IMR-90 (cell line): Measurements from ENCODE around the gene ACKR4. TPM values are rescaled to one million over a fixed set of nuclear protein-coding genes. Genes with fewer than 3 reads are reported as not detected.

ENCODE experiments used
- ATAC-seq: fragments of 200-7000 bp; cut with Tn5 transposase; 2 replicates; pipeline ENCODE4 v1.9.1; 2020; ENCODE audit warnings: low read depth, mild to moderate bottlenecking, moderate library complexity
- BruUV-seq: library from RNA; stranded (reverse); fragments of 400-500 nt; replicated peaks from 2 replicates; lab custom pipeline; 2021; lab: Mats Ljungman, UMichigan
- CTCF ChIA-PET: fragments of 300-600 bp; formaldehyde crosslinking; extraction: SDS; loops from one replicate; lab custom pipeline; 2021; ENCODE audit warnings: antibody characterized with exemption; lab: Yijun Ruan, JAX
- POLR2A ChIA-PET: fragments of 300-600 bp; sonication (Branson Sonifier 250); formaldehyde crosslinking; loops from one replicate; lab custom pipeline; 2022; ENCODE audit warnings: antibody characterized with exemption; ENCODE audit not compliant: unreplicated experiment; lab: Charles Lee
- DNase-seq: peaks from one replicate; pipeline ENCODE4 v3.0.0; 2013
- H2AFZ ChIP-seq: replicated peaks from 2 replicates; pipeline ENCODE3; 2013; ENCODE audit warnings: low read length, mild to moderate bottlenecking; ENCODE audit not compliant: poor library complexity
- H2AK5ac ChIP-seq: 2 replicates; pipeline ENCODE4 v1.6.1; 2013; ENCODE audit warnings: low read depth, low read length, inconsistent platforms
- H2AK9ac ChIP-seq: replicated peaks from 2 replicates; pipeline ENCODE3; 2013; ENCODE audit warnings: mild to moderate bottlenecking, low read depth, low read length, moderate library complexity; ENCODE audit not compliant: poor library complexity
- H2BK120ac ChIP-seq: 2 replicates; pipeline ENCODE4 v1.6.1; 2013; ENCODE audit warnings: low read depth, low read length, inconsistent platforms
- H2BK15ac ChIP-seq: 3 replicates; pipeline ENCODE4 v1.6.1; 2013; ENCODE audit warnings: low read depth, low read length, inconsistent platforms
- H2BK20ac ChIP-seq: 2 replicates; pipeline ENCODE4 v1.6.1; 2013; ENCODE audit warnings: low read depth, mild to moderate bottlenecking, inconsistent platforms, low read length, moderate library complexity
- H2BK5ac ChIP-seq: 2 replicates; pipeline ENCODE4 v1.6.1; 2013; ENCODE audit warnings: mild to moderate bottlenecking, low read depth, low read length, inconsistent platforms; ENCODE audit not compliant: poor library complexity, severe bottlenecking
- H3K14ac ChIP-seq: replicated peaks from 2 replicates; pipeline ENCODE4 v1.6.1; 2013; ENCODE audit warnings: low read depth, low read length, inconsistent platforms
- H3K18ac ChIP-seq: 2 replicates; pipeline ENCODE4 v1.6.1; 2013; ENCODE audit warnings: low read depth, low read length, control low read depth
- H3K23ac ChIP-seq: 2 replicates; pipeline ENCODE4 v1.6.1; 2013; ENCODE audit warnings: low read depth, low read length, inconsistent platforms
- H3K27ac ChIP-seq: 2 replicates; pipeline ENCODE4 v1.5.1; 2013; ENCODE audit warnings: mild to moderate bottlenecking, control low read depth, low read length; ENCODE audit not compliant: insufficient read depth
- H3K27me3 ChIP-seq: 2 replicates; pipeline ENCODE4 v1.6.1; 2013; ENCODE audit warnings: low read length; ENCODE audit not compliant: control insufficient read depth, insufficient read depth
- H3K36me3 ChIP-seq: 2 replicates; pipeline ENCODE4 v1.6.1; 2013; ENCODE audit warnings: low read length, mixed read lengths; ENCODE audit not compliant: control insufficient read depth, insufficient read depth
- H3K4ac ChIP-seq: 2 replicates; pipeline ENCODE4 v1.6.1; 2013; ENCODE audit warnings: low read depth, low read length, inconsistent platforms
- H3K4me1 ChIP-seq: 2 replicates; pipeline ENCODE4 v1.6.1; 2013; ENCODE audit warnings: low read length, mixed read lengths; ENCODE audit not compliant: control insufficient read depth, insufficient read depth
- H3K4me2 ChIP-seq: 2 replicates; pipeline ENCODE4 v1.6.1; 2013; ENCODE audit warnings: low read depth, mild to moderate bottlenecking, control low read depth, low read length, moderate library complexity
- H3K4me3 ChIP-seq: 2 replicates; pipeline ENCODE4 v1.5.1; 2013; ENCODE audit warnings: low read depth, mild to moderate bottlenecking, control low read depth, low read length, moderate library complexity; ENCODE audit not compliant: insufficient read depth
- H3K56ac ChIP-seq: 2 replicates; pipeline ENCODE4 v1.6.1; 2013; ENCODE audit warnings: low read length, inconsistent platforms; ENCODE audit not compliant: insufficient read depth; ENCODE audit errors: extremely low read depth
- H3K79me1 ChIP-seq, 2 experiments: 2 replicates each; pipeline ENCODE4 v1.6.1; 2013; ENCODE audit warnings: low read length in 2 of 2, inconsistent platforms in 1 of 2, low read depth in 1 of 2
- H3K9ac ChIP-seq: 2 replicates; pipeline ENCODE4 v1.6.1; 2013; ENCODE audit warnings: low read depth, low read length, control low read depth
- H3K9me1 ChIP-seq: 2 replicates; pipeline ENCODE4 v1.6.1; 2013; ENCODE audit warnings: low read length, inconsistent platforms; ENCODE audit not compliant: insufficient read depth
- H3K9me3 ChIP-seq: 2 replicates; pipeline ENCODE4 v1.6.1; 2013; ENCODE audit warnings: low read length; ENCODE audit not compliant: control insufficient read depth, insufficient read depth
- H4K20me1 ChIP-seq: 2 replicates; pipeline ENCODE4 v1.6.1; 2013; ENCODE audit warnings: low read length, inconsistent platforms; ENCODE audit not compliant: insufficient read depth
- H4K5ac ChIP-seq: 2 replicates; pipeline ENCODE4 v1.6.1; 2013; ENCODE audit warnings: mild to moderate bottlenecking, low read depth, low read length, control low read depth
- H4K8ac ChIP-seq, 2 experiments: 2 replicates each; pipeline ENCODE4 v1.6.1; 2013; ENCODE audit warnings: low read depth in 2 of 2, low read length in 2 of 2, control low read depth in 1 of 2, inconsistent platforms in 1 of 2
- H4K91ac ChIP-seq: 2 replicates; pipeline ENCODE4 v1.6.1; 2013; ENCODE audit warnings: low read depth, low read length, inconsistent platforms; ENCODE audit not compliant: insufficient read depth
- BHLHE40 ChIP-seq: fragments of 150-350 bp; IDR thresholded peaks from 2 replicates; pipeline ENCODE4 v1.6.1; 2016; ENCODE audit warnings: mild to moderate bottlenecking, low read depth, low read length
- POLR2A ChIP-seq: IDR thresholded peaks from 2 replicates; pipeline ENCODE4 v1.6.1; 2012; ENCODE audit warnings: mild to moderate bottlenecking, low read depth, low read length
- RAD21 ChIP-seq: IDR thresholded peaks from 2 replicates; pipeline ENCODE4 v1.6.1; 2012; ENCODE audit warnings: low read length, improper control_type of control experiment
- SMC3 ChIP-seq: fragments of 150-350 bp; IDR thresholded peaks from 2 replicates; pipeline ENCODE4 v1.6.1; 2016; ENCODE audit warnings: low read depth, mild to moderate bottlenecking, antibody characterized with exemption, low read length, moderate library complexity
- dilution Hi-C: fragments of 300-500 bp; cut with HindIII; formaldehyde crosslinking; loops from one replicate; pipeline ENCODE4 v1.14.3; 2018; ENCODE audit warnings: low sequenced_read_pairs; ENCODE audit not compliant: unreplicated experiment
- in situ Hi-C: fragments of 300-500 bp; cut with MboI; formaldehyde crosslinking; loops from 3 replicates; pipeline ENCODE4 v1.14.3; 2019; ENCODE audit warnings: low sequenced_read_pairs, inconsistent platforms, mixed read lengths
- intact Hi-C: fragments of 100-400 bp; cut with micrococcal nuclease; formaldehyde crosslinking; loops from 2 replicates; pipeline ENCODE4 v1.10.0; 2022
- polyA plus RNA-seq, 3 experiments: library from polyadenylated mRNA; depleted of rRNA; stranded (reverse); fragments of >200 nt; gene quantifications; 2 replicates each; pipeline ENCODE4 v1.2.3, GENCODE V29; 2012; ENCODE audit warnings: low replicate concordance in 1 of 3
- total RNA-seq: library from RNA; depleted of rRNA; stranded (reverse); fragments of >200 nt; gene quantifications from 2 replicates; pipeline ENCODE4 v1.2.3, GENCODE V29; 2012

Gene ACKR4
- total and polyA plus RNA-seq, 2 of the 4 experiments (the other 2 are of a cell fraction), result 0.18 TPM; not detected in 1

DNA sequence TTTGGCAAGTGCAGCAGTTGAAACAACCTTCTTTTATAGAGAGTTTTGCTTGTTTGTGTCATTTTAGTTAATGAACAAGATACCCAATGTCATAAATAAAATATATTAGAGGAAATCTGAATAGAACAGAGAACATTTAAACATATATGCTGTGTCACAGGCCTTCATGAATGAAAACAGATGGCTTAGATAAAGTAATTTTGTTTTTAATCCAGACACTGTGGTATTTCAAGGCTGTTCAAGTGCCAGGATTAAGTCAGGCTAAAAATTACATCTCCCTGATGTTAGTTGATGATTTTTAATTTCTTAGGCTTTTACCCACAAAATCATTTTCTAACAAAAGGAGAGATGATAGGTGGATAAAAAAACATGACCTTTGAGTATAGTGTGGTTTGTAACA lies 4.9 kb upstream of the ACKR4 start:
- H3K9me1 ChIP-seq, result peaks cover 8% of the 10 kb centered on the region
- H3K9ac ChIP-seq, result no peak overlapping the region
- BruUV-seq, result no TSS peak
- H3K4me3 ChIP-seq, result no peak overlapping the region
- peak overlapping the region; percentile 30; the same call in 1 of the 2 replicates for H3K56ac ChIP-seq
- TF ChIP-seq SMC3 (no peak), BHLHE40 (no peak), RAD21 (no peak), POLR2A (no peak)
- DNase-seq, result no peak
- H3K4me1 ChIP-seq, result peaks cover 8% of the 10 kb centered on the region
- H3K27me3 ChIP-seq, result no peaks in the 10 kb centered on the region
- no peak overlapping the region for H3K4me2 ChIP-seq
- no peak overlapping the region for H2AK9ac ChIP-seq
- H3K79me1 ChIP-seq, result peaks cover 0 to 8% of the 10 kb centered on the region in 2 experiments; a peak in 2 of 4 replicates
- no peak overlapping the region; the same call in 1 of the 2 replicates for H4K91ac ChIP-seq
- H2BK20ac ChIP-seq, result peak overlapping the region; percentile 27; the same call in 1 of the 2 replicates
- peak overlapping the region; percentile 49; the same call in 1 of the 2 replicates for H4K5ac ChIP-seq
- intact Hi-C loops (loop anchor here (5.0 kb wide), 1 partner anchor 50 kb away; no protein-coding TSS in a partner anchor), dilution Hi-C loops (no loop called here), in situ Hi-C loops (no loop called here)
- no peaks in the 10 kb centered on the region for H4K20me1 ChIP-seq
- H3K9me3 ChIP-seq, result no peaks in the 10 kb centered on the region
- H2BK15ac ChIP-seq, result peak overlapping the region; percentile 63; the same call in 1 of the 3 replicates
- H3K4ac ChIP-seq, result no peak overlapping the region; the same call in 1 of the 2 replicates
- H2AFZ ChIP-seq, result no peak overlapping the region
- H2AK5ac ChIP-seq, result no peak overlapping the region
- H3K18ac ChIP-seq, result peak overlapping the region; percentile 79
- peak overlapping the region in 1 of 2 experiments; percentile 9; a peak in 1 of 4 replicates for H4K8ac ChIP-seq
- peak overlapping the region; percentile 100 for H2BK5ac ChIP-seq
- peak overlapping the region; percentile 70; the same call in 1 of the 2 replicates for H3K27ac ChIP-seq
- ChIA-PET CTCF (no interaction called here), POLR2A (no interaction called here)
- H3K23ac ChIP-seq, result no peak overlapping the region
- H2BK120ac ChIP-seq, result peak overlapping the region; percentile 24; the same call in 1 of the 2 replicates
- no peak overlapping the region for H3K14ac ChIP-seq
- H3K36me3 ChIP-seq, result no peaks in the 10 kb centered on the region
- ATAC-seq, result no peak
